Esophagus muscularis mucosa (tissue), 4 donors: ENCODE measurements around the gene KBTBD12. TPM values are rescaled to one million over a fixed set of nuclear protein-coding genes. Genes with fewer than 3 reads are reported as not detected.
A peak's percentile ranks its signal among the peaks of the same experiment; 100 is the strongest.

Experiments
- DNase-seq: peaks from one replicate; pipeline ENCODE4 v3.0.0-alpha.2; 2017; ENCODE audit errors: extremely low spot score
- H3K27ac ChIP-seq, 4 donors: fragments of 200-600 bp; sonication (generic); replicated peaks in 1 of 4; 1 replicate in 3 of 4; 2 replicates in 1 of 4; pipeline ENCODE4 v1.5.1; 2016 to 2019; ENCODE audit warnings: mild to moderate bottlenecking in 1 of 4
- H3K27me3 ChIP-seq, 4 donors: fragments of 200-600 bp; sonication (generic); one replicate each; pipeline versions ENCODE4 v1.5.1 to v1.6.0; 2016 to 2019
- H3K36me3 ChIP-seq, 4 donors: fragments of 200-600 bp; sonication (generic); one replicate each; pipeline ENCODE4 v1.5.1; 2016 to 2019
- H3K4me1 ChIP-seq, 4 donors: fragments of 200-600 bp; sonication (generic); one replicate each; pipeline ENCODE4 v1.5.1; 2016 to 2019
- H3K4me3 ChIP-seq, 4 donors: fragments of 200-600 bp; sonication (generic); 1 replicate in 2 of 4; 2 replicates in 2 of 4; pipeline ENCODE4 v1.5.1; 2016 to 2019; ENCODE audit warnings: mild to moderate bottlenecking in 4 of 4, moderate library complexity in 1 of 4
- H3K9me3 ChIP-seq, 4 donors: fragments of 200-600 bp; sonication (generic); 1 replicate in 3 of 4; 2 replicates in 1 of 4; pipeline ENCODE4 v1.5.1; 2016 to 2019
- CTCF ChIP-seq, 3 experiments: fragments of 200-600 bp in 2 of 3; fragments of 450-650 bp in 1 of 3; sonication (generic) in 2 of 3; IDR thresholded peaks; one replicate each; pipeline ENCODE4 v1.5.1; 2017 to 2019; ENCODE audit warnings: antibody characterized with exemption in 3 of 3, mild to moderate bottlenecking in 2 of 3, moderate library complexity in 1 of 3
- EP300 ChIP-seq: sonication (generic); formaldehyde crosslinking; IDR thresholded peaks from one replicate; pipeline ENCODE4 v1.6.1; 2017; ENCODE audit warnings: antibody characterized with exemption
- POLR2A ChIP-seq: fragments of 450-650 bp; IDR thresholded peaks from one replicate; pipeline ENCODE4 v1.6.1; 2017; ENCODE audit warnings: antibody characterized with exemption, moderate library complexity, mild to moderate bottlenecking, low read depth
- POLR2AphosphoS5 ChIP-seq, 2 donors: sonication (generic); formaldehyde crosslinking; IDR thresholded peaks; one replicate each; pipeline ENCODE4 v1.6.1; 2017; ENCODE audit warnings: antibody characterized with exemption in 2 of 2
- WGBS: methylation state at CpG from one replicate; pipeline ENCODE4 v1.1.5; 2018; 5-methylcytosine and 5-hydroxymethylcytosine counted together
- intact Hi-C: fragments of 100-400 bp; cut with DNase I; formaldehyde crosslinking; loops from one replicate; pipeline ENCODE4 v1.15.1; 2023
- total RNA-seq, 4 donors: library from RNA; depleted of rRNA; stranded (reverse); fragments of >200 nt; gene quantifications; one replicate each; pipeline versions ENCODE4 v1.1.0 to v1.2.1, GENCODE V29; 2016

The KBTBD12 gene
- total RNA-seq, 4 donors from 2014 or later: 3.8 to 6.0 (median 4.7) TPM

- WGBS: 64% methylated on average over 4 of the region's 4 CpGs
- peaks cover 0 to 30% (median 0%) of the 10 kb centered on the region in 4 donors for H3K4me1 ChIP-seq
- intact Hi-C loops: no loop called here
Observed at GRCh38 chr3:127959873-127960272, 44.8 kb downstream of the KBTBD12 start.

GRCh38 chr3:127960421-127960965 lies 45.5 kb downstream of the KBTBD12 start:
- Histone ChIP-seq H3K36me3 (no peaks in the 10 kb centered on the region), H3K4me1 (peaks cover 0 to 25% (median 0%) of the 10 kb centered on the region in 4 donors), H3K9me3 (no peaks in the 10 kb centered on the region), H3K4me3 (no peak overlapping the region), H3K27ac (no peak overlapping the region), H3K27me3 (no peaks in the 10 kb centered on the region)
- intact Hi-C loops: no loop called here
- TF ChIP-seq EP300 (no peak), POLR2AphosphoS5 (IDR thresholded peaks at IDR 0.05) (no peak), CTCF (IDR thresholded peaks at IDR 0.05) (no peak), POLR2A (no peak)
- WGBS: 96% methylated on average over 4 of the region's 4 CpGs
- no peak for DNase-seq

More at GRCh38 chr3:127959873-127960272, 44.8 kb downstream of the KBTBD12 start:
- Histone ChIP-seq H3K4me3 (no peak overlapping the region), H3K27ac (no peak overlapping the region), H3K36me3 (no peaks in the 10 kb centered on the region), H3K9me3 (no peaks in the 10 kb centered on the region), H3K27me3 (no peaks in the 10 kb centered on the region)
- TF ChIP-seq EP300: no peak
- no peak for TF ChIP-seq POLR2A
- TF ChIP-seq POLR2AphosphoS5 (IDR thresholded peaks at IDR 0.05): no peak
- peak in 1 of 3 experiments; percentile 28 for TF ChIP-seq CTCF (IDR thresholded peaks at IDR 0.05)
- DNase-seq: no peak

GRCh38 chr3:127961124-127961523 lies 46.1 kb downstream of the KBTBD12 start:
- Histone ChIP-seq H3K27me3 (no peaks in the 10 kb centered on the region), H3K27ac (no peak overlapping the region), H3K4me1 (peaks cover 0 to 23% (median 0%) of the 10 kb centered on the region in 4 donors), H3K36me3 (no peaks in the 10 kb centered on the region), H3K4me3 (no peak overlapping the region), H3K9me3 (no peaks in the 10 kb centered on the region)
- no peak for DNase-seq
- intact Hi-C loops: no loop called here
- TF ChIP-seq POLR2AphosphoS5 (IDR thresholded peaks at IDR 0.05) (no peak), POLR2A (no peak), EP300 (no peak), CTCF (IDR thresholded peaks at IDR 0.05) (no peak)
- 53% methylated on average over 5 of the region's 5 CpGs for WGBS

- no peak overlapping the region for H3K27ac ChIP-seq
- no peak for DNase-seq
- no peaks in the 10 kb centered on the region for H3K36me3 ChIP-seq
- TF ChIP-seq EP300: no peak
- TF ChIP-seq POLR2A: no peak
- TF ChIP-seq POLR2AphosphoS5 (IDR thresholded peaks at IDR 0.05): no peak
- TF ChIP-seq CTCF (IDR thresholded peaks at IDR 0.05): no peak
- peaks cover 0 to 23% (median under 1%) of the 10 kb centered on the region in 4 donors for H3K4me1 ChIP-seq
- no peaks in the 10 kb centered on the region for H3K27me3 ChIP-seq
- WGBS: 93% methylated on average over 4 of the region's 4 CpGs
- H3K4me3 ChIP-seq: no peak overlapping the region
- no peaks in the 10 kb centered on the region for H3K9me3 ChIP-seq
- intact Hi-C loops: no loop called here
Observed at GRCh38 chr3:127961963-127962362, 46.9 kb downstream of the KBTBD12 start.

GRCh38 chr3:127962937-127963336 lies 47.9 kb downstream of the KBTBD12 start:
- H3K4me1 ChIP-seq: peaks cover 7 to 28% (median 8%) of the 10 kb centered on the region in 4 donors
- TF ChIP-seq EP300: no peak
- no peak for TF ChIP-seq POLR2A
- no peak for TF ChIP-seq POLR2AphosphoS5 (IDR thresholded peaks at IDR 0.05)
- no peak for TF ChIP-seq CTCF (IDR thresholded peaks at IDR 0.05)
- no peak overlapping the region for H3K27ac ChIP-seq
- H3K27me3 ChIP-seq: no peaks in the 10 kb centered on the region
- WGBS: 92% methylated on average over 5 of the region's 5 CpGs
- H3K4me3 ChIP-seq: no peak overlapping the region
- intact Hi-C loops: no loop called here
- DNase-seq: no peak
- H3K9me3 ChIP-seq: no peaks in the 10 kb centered on the region
- H3K36me3 ChIP-seq: no peaks in the 10 kb centered on the region
